Measurements from ENCODE around the gene GABPB2.
"Not testable (repeated sequence)": the region's sequence is repeated elsewhere in the genome, so short reads cannot be mapped to it uniquely, and the experiment has no call there.

Gene GABPB2

GRCh38 chr1:151060007-151060656 lies 10.4 kb upstream of the GABPB2 start, which contains the start of gene MLLT11:
Gene MLLT11, plus strand, starts transcription at chr1:151060397. Its CDS starts 6,828 bp downstream, at chr1:151067225.
- no peak for DNase-seq

- DNase-seq, result no peak
Measured at GRCh38 chr1:151060657-151061421, 9.7 kb upstream of the GABPB2 start.

GRCh38 chr1:151061704-151062103 lies 8.9 kb upstream of the GABPB2 start:
- DNase-seq, result no peak

- DNase-seq, result no peak
Measured at GRCh38 chr1:151062741-151063371, 7.7 kb upstream of the GABPB2 start.

GRCh38 chr1:151065089-151065645 lies 5.4 kb upstream of the GABPB2 start:
- DNase-seq, result no peak

DNA sequence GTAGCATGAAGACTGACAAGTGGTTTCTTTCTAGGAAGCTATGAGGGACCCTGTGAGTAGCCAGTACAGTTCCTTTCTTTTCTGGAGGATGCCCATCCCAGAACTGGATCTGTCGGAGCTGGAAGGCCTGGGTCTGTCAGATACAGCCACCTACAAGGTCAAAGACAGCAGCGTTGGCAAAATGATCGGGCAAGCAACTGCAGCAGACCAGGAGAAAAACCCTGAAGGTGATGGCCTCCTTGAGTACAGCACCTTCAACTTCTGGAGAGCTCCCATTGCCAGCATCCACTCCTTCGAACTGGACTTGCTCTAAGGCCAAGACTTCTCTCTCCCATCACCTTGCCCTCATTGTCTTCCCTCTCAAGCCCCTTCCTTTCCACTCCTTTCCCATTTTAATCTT lies 3.4 kb upstream of the GABPB2 start:
- DNase-seq, result no peak

- no peak for DNase-seq
Measured at GRCh38 chr1:151069103-151069486, 1.5 kb upstream of the GABPB2 start.

- no peak for DNase-seq
Measured at GRCh38 chr1:151072224-151072623, 1.7 kb downstream of the GABPB2 start.

DNA sequence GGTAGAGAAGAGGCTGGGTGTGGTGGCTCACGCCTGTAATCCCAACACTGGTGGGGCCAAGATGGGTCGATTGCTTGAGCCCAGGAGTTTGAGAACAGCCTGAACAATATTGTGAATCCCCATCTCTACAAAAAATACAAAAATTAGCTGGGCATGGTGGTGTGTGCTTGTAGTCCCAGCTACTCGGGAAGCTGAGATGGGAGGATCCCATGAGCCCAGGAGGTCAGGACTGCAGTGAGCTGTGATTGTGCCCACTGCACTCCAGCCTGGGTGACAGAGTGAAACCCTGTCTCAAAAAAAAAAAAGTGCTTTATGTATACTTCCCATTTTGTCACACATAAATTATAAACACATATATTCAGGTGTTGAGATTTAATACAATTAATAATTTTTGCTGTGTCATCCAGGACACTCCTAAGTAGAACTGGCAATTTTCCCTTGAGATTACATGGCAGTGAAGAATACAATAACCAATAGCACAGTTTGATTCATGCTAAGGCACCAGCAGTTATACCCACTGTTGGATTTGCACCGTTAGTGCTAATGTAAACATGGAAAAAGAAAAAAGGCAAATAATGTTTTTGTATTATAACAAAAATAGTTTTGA lies 15.5 kb downstream of the GABPB2 start:
- DNase-seq, result no peak

DNA sequence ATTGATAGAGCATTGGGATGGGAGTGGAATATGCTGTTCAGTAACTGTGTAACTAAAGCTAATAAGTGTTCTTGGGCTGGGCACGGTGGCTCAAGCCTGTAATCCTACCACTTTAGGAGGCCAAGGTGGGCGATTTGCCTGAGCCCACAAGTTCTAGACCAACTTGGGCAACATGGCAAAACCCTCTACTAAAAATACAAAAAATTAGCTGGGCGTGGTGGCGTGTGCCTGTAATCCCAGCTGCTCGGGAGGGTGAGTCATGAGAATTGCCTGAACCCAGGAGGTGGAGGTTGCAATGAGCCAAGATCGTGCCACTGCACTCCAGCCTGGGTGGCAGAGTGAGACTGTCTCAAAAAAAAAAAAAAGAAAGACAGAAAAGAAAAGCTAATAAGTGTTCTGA lies 26.9 kb downstream of the GABPB2 start:
- DNase-seq, result not testable (repeated sequence)

GRCh38 chr1:151098126-151098525 lies 27.6 kb downstream of the GABPB2 start:
- DNase-seq, result no peak

DNA sequence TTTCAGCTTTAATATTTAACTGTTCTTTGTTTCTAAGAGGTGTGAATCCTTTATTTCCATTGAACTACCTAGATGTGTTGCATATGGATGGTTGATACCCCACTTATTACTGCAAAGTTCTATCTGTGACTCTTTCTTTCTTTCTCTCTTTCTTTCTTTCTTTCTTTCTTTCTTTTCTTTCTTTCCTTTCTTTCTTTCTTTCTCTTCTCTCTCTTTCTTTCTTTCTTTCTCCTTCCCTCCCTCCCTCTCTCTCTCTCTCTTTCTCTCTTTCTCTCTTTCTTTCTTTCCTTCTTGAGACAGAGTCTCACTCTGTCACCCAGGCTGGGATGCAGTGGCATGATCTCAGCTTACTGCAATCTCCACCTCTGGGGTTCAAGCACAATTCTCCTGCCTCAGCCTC lies 34.1 kb downstream of the GABPB2 start:
- DNase-seq, result no peak

DNA sequence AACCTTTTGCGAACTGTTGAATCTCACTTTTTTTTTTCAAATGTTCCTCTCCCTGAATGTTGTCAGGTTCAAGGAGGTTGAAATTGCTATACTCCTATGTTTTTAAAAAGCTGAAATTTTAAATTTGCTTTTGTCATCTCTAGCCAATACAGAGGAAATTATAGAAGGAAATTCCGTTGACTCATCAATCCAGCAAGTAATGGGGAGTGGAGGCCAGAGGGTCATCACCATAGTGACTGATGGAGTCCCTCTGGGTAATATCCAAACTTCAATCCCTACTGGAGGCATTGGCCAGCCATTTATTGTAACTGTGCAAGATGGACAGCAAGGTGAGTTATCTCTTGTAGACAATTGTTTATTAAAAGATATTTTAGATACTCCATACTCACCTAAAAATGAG lies 36.3 kb downstream of the GABPB2 start:
- DNase-seq, result no peak

GRCh38 chr1:151108331-151108730 lies 37.8 kb downstream of the GABPB2 start:
- DNase-seq, result no peak

- DNase-seq, result no peak
Measured at GRCh38 chr1:151113877-151114276, 43.3 kb downstream of the GABPB2 start.

DNA sequence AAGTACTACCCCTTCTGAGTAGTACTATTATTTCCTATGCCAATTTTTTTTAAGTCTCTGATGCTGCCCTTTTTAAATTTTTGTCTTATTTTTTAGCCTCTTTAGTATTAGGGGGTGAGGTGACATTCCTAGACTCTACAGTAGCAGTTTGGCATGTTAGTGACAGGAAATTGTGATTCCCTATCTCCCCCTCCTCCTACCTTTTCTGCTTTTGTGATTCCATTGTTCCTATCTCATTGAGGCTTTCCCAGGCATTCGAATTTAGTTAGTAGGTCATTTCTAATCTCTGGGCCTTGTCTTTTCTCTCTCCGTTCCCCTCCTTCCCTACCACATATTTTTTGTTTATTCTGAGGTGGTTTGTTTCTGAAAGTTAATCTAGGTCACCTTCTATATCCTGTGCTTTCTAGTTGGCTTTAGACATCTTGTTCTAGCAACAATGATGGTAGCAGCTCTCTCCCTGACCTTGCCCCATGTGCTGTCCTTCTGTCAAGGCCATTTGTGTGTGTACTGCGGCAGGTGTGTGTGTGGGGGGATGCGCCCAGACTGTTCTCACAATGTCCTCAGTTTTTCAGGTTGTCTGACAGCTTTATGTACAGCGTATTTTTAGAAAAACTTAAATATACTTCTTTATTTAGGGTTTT lies 54.3 kb downstream of the GABPB2 start:
- no peak for DNase-seq

DNA sequence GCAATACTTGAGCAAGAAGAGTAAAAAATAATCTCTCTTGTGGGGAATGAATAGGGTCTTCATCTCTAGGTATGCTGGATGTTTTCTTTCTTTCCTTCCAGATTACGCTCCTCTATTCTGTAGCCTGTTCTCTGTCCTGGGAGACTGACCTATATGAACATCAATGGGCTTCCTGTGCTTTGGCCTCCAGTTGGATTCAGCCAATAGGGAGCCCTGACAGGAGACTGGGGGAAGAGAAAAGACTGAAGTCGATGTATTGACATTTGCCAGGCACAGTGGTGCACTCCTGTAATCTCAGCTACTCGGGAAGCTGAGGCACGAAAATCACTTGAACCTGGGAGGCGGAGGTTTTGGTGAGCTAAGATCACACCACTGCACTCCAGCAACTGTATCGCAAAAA lies 58.2 kb downstream of the GABPB2 start:
- no peak for DNase-seq

DNA sequence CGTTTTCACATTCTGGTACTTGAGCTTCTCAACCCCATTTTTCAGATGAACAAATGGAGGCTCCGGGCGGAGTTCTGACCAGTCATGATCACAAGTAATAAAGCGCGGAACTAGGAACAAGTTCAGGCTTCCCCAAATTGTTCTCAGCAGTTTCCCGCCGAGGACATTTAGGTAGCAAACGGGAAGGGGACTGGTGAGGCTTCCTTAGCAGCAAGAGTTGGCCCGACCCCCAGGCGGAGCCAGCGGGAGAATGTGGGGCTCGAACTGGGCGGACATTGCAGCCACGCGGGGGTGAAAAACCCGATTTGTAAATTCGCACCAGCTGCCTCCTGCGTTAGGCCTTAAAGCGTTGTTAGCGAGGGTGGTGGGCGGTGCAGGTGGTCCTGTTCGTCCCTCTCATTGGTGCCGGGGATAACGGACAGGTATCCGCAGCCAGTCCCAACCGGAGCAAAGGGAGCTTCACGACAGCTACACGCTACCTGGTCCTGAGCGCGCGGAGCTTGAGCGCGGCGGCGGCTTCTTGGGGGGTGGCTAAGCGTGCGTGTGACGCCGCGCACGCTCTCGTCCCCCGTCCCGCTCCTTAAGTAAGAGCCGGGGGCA lies 60.5 kb downstream of the GABPB2 start:
- DNase-seq, result peak; percentile 73 to 86

GRCh38 chr1:151131701-151132334 lies 61.3 kb downstream of the GABPB2 start:
- DNase-seq, result no peak

- DNase-seq, result no peak
Measured at GRCh38 chr1:151132335-151133017, 61.9 kb downstream of the GABPB2 start.
